ENCODE results near the gene CLK3. TPM values are rescaled to one million over a fixed set of nuclear protein-coding genes. Genes with fewer than 3 reads are reported as not detected.
"Not testable (repeated sequence)": the region's sequence is repeated elsewhere in the genome, so short reads cannot be mapped to it uniquely, and the experiment has no call there.

The CLK3 gene
- total RNA-seq, 1 donor from 2014 or later: 122 TPM

GRCh38 chr15:74628949-74629348, 13.3 kb downstream of the CLK3 start:
- H3K36me3 Mint-ChIP-seq (ENCODE audit: low read depth): peaks cover 66% of the 10 kb centered on the region
- H3K9me3 Mint-ChIP-seq: no peaks in the 10 kb centered on the region
- no peak overlapping the region for H3K27ac Mint-ChIP-seq
- H3K27me3 Mint-ChIP-seq (ENCODE audit: low read depth): no peaks in the 10 kb centered on the region
- intact Hi-C loops (cut with micrococcal nuclease): no loop called here
- H3K4me1 Mint-ChIP-seq (ENCODE audit: low read depth): peaks cover 5% of the 10 kb centered on the region
- no peak overlapping the region for H3K4me3 Mint-ChIP-seq (ENCODE audit: low read depth)
- DNase-seq (ENCODE audit: low spot score): no peak

GRCh38 chr15:74629696-74630095, 14.1 kb downstream of the CLK3 start:
- intact Hi-C loops (cut with micrococcal nuclease); H3K9me3 Mint-ChIP-seq; H3K4me3 Mint-ChIP-seq (ENCODE audit: low read depth); H3K27ac Mint-ChIP-seq; H3K4me1 Mint-ChIP-seq (ENCODE audit: low read depth); DNase-seq (ENCODE audit: low spot score); H3K27me3 Mint-ChIP-seq (ENCODE audit: low read depth): not testable (repeated sequence)
- H3K36me3 Mint-ChIP-seq (ENCODE audit: low read depth): peaks cover 66% of the 10 kb centered on the region

- H3K4me1 Mint-ChIP-seq (ENCODE audit: low read depth): peaks cover 4% of the 10 kb centered on the region
- H3K27ac Mint-ChIP-seq: no peak overlapping the region
- H3K9me3 Mint-ChIP-seq: no peaks in the 10 kb centered on the region
- no peaks in the 10 kb centered on the region for H3K27me3 Mint-ChIP-seq (ENCODE audit: low read depth)
- H3K4me3 Mint-ChIP-seq (ENCODE audit: low read depth): no peak overlapping the region
- intact Hi-C loops (cut with micrococcal nuclease): no loop called here
- no peak for DNase-seq (ENCODE audit: low spot score)
- peaks cover 66% of the 10 kb centered on the region for H3K36me3 Mint-ChIP-seq (ENCODE audit: low read depth)
Measured at GRCh38 chr15:74630284-74631086, 14.8 kb downstream of the CLK3 start.

DNA sequence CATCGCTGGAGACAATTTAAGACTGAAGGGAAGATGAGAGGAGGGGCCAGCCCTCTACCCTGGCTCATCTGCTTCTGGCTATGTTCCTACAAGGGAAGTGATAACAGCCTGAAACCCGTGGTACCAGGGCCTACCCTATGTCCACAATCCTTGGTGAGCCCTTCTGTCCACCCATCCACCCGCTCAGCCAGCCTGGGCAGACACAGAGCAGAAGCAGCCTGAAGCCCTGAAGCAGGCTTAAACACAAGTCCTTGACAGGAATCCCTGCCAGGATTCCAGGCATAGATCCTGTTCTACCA, 15.4 kb downstream of the CLK3 start:
- Mint-ChIP-seq H3K27ac (no peak overlapping the region), H3K4me3 (ENCODE audit: low read depth) (no peak overlapping the region), H3K27me3 (ENCODE audit: low read depth) (no peaks in the 10 kb centered on the region), H3K9me3 (no peaks in the 10 kb centered on the region), H3K4me1 (ENCODE audit: low read depth) (no peaks in the 10 kb centered on the region), H3K36me3 (ENCODE audit: low read depth) (peaks cover 66% of the 10 kb centered on the region)
- DNase-seq (ENCODE audit: low spot score): no peak
- intact Hi-C loops (cut with micrococcal nuclease): no loop called here

DNA sequence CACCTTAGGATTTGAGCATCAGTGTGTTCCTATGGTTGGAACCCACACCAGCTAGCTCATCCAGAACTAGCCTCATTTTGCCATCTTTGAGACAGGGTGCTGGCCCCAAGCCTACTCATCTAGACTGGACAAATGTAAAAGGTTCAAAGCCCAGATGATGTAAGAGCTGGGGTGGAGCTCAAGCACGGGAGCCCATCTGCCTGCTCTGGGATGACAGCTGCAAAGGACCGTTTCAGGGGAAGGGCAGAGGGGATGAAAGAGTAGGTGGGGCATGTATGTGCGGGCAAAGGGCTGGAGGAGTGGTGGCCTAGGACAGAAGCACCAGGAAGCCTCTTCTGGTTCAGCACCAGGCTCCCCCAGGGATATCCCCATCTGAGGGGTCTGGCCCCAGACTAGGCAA, 15.8 kb downstream of the CLK3 start:
- Mint-ChIP-seq H3K27ac (no peak overlapping the region), H3K9me3 (no peaks in the 10 kb centered on the region), H3K4me1 (ENCODE audit: low read depth) (no peaks in the 10 kb centered on the region), H3K36me3 (ENCODE audit: low read depth) (peaks cover 65% of the 10 kb centered on the region), H3K27me3 (ENCODE audit: low read depth) (no peaks in the 10 kb centered on the region), H3K4me3 (ENCODE audit: low read depth) (no peak overlapping the region)
- intact Hi-C loops (cut with micrococcal nuclease): no loop called here
- no peak for DNase-seq (ENCODE audit: low spot score)

DNA sequence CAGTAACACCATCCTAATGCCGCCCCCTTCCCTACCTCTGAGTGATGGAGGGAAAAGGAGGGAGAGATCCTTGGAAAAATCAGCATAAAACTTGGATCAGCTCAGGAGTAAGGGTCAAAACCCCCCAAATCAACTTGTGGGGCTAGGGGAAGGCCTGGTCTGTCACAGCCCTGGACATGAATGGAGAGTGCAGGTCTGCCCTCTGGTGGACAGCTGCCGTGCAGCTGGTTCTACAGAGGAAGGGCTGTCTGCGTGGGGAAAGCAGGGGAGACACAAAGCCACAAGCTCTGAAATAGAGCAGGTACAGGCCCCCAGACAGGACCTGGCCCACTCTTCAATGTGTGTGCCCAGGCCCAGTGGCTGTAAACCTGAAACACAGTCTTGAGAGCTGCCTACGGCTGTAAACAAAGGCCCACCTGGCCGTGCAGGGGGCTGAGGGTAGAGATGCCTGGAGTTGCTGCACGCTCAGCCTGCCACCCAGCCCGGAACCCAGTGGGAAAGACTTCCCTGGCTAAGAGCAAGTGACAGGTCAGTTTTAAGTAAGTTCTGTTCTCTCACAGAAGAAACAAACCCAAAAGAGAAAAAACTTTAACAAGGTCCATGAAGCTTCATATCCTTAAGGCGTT, 16.4 kb downstream of the CLK3 start:
- no peak overlapping the region for H3K27ac Mint-ChIP-seq

GRCh38 chr15:74632601-74633000, 17.0 kb downstream of the CLK3 start:
- H3K4me1 Mint-ChIP-seq (ENCODE audit: low read depth): no peaks in the 10 kb centered on the region
- intact Hi-C loops (cut with micrococcal nuclease): loop anchor here (2.0 kb wide), 1 partner anchor 258 kb away; no protein-coding TSS in a partner anchor
- no peaks in the 10 kb centered on the region for H3K9me3 Mint-ChIP-seq
- no peak overlapping the region for H3K27ac Mint-ChIP-seq
- H3K27me3 Mint-ChIP-seq (ENCODE audit: low read depth): no peaks in the 10 kb centered on the region
- H3K36me3 Mint-ChIP-seq (ENCODE audit: low read depth): peaks cover 56% of the 10 kb centered on the region
- DNase-seq (ENCODE audit: low spot score): no peak
- no peak overlapping the region for H3K4me3 Mint-ChIP-seq (ENCODE audit: low read depth)

More for the DNA sequence above, 16.4 kb downstream of the CLK3 start:
- intact Hi-C loops (cut with micrococcal nuclease): loop anchor here (2.0 kb wide), 1 partner anchor 257 kb away; no protein-coding TSS in a partner anchor
- peak; percentile 43 for DNase-seq (ENCODE audit: low spot score)
- H3K4me3 Mint-ChIP-seq (ENCODE audit: low read depth): no peak overlapping the region
- peaks cover 60% of the 10 kb centered on the region for H3K36me3 Mint-ChIP-seq (ENCODE audit: low read depth)
- H3K4me1 Mint-ChIP-seq (ENCODE audit: low read depth): no peaks in the 10 kb centered on the region
- H3K27me3 Mint-ChIP-seq (ENCODE audit: low read depth): no peaks in the 10 kb centered on the region
- H3K9me3 Mint-ChIP-seq: no peaks in the 10 kb centered on the region

GRCh38 chr15:74633781-74634180, 18.1 kb downstream of the CLK3 start:
- H3K4me1 Mint-ChIP-seq (ENCODE audit: low read depth): no peaks in the 10 kb centered on the region
- H3K27ac Mint-ChIP-seq: no peak overlapping the region
- intact Hi-C loops (cut with micrococcal nuclease): loop anchor here (2.0 kb wide), 1 partner anchor 259 kb away; no protein-coding TSS in a partner anchor
- peaks cover 53% of the 10 kb centered on the region for H3K36me3 Mint-ChIP-seq (ENCODE audit: low read depth)
- no peaks in the 10 kb centered on the region for H3K27me3 Mint-ChIP-seq (ENCODE audit: low read depth)
- H3K4me3 Mint-ChIP-seq (ENCODE audit: low read depth): no peak overlapping the region
- no peak for DNase-seq (ENCODE audit: low spot score)
- H3K9me3 Mint-ChIP-seq: no peaks in the 10 kb centered on the region

DNA sequence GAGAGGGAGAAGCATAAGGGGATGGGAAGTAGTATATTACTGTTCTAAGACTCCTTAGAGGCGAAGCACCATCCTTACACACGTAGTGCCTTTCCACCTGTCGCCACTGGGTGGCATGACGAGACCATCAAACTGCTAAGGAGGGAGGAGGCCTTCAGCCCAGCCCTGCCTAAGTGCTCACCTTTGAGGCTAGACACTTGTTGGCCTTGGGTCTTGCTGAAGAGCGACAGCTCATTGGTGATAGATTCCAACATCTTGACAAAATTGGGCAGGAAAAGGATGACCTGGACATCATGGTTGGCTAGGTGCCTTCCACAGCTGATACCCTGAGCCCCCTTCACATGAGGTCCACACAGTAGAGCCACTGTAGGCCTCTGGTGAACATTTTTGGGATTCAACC, 19.6 kb downstream of the CLK3 start:
- H3K36me3 Mint-ChIP-seq (ENCODE audit: low read depth): peaks cover 52% of the 10 kb centered on the region
- no peaks in the 10 kb centered on the region for H3K9me3 Mint-ChIP-seq
- no peak overlapping the region for H3K4me3 Mint-ChIP-seq (ENCODE audit: low read depth)
- no peaks in the 10 kb centered on the region for H3K27me3 Mint-ChIP-seq (ENCODE audit: low read depth)
- intact Hi-C loops (cut with micrococcal nuclease): loop anchor here (1.0 to 5.0 kb wide), 2 partner anchors 134 to 317 kb away; no protein-coding TSS in a partner anchor
- H3K27ac Mint-ChIP-seq: no peak overlapping the region
- peak; percentile 61 for DNase-seq (ENCODE audit: low spot score)
- H3K4me1 Mint-ChIP-seq (ENCODE audit: low read depth): no peaks in the 10 kb centered on the region

DNA sequence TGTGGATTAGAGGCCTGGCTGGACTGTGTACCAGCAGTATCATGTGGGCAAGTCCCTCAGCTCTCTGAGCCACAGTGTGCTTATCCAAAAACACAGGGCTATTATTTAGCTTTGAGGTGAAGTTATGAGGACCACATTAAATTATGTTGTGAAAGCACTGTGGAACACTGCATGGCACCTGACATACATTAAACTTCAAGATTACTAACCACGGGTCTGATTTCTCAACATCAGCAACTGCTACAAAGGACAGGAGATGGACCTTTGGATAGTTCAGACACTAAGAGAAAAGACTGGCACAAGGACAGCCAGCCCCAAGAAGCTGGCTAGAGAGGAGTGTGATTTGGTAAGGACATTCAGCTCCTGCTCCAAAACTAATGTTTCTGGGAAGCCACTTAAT, 21.3 kb downstream of the CLK3 start:
- no peak for DNase-seq (ENCODE audit: low spot score)
- Mint-ChIP-seq H3K27ac (no peak overlapping the region), H3K27me3 (ENCODE audit: low read depth) (no peaks in the 10 kb centered on the region), H3K9me3 (no peaks in the 10 kb centered on the region), H3K4me3 (ENCODE audit: low read depth) (no peak overlapping the region), H3K4me1 (ENCODE audit: low read depth) (peaks cover 3% of the 10 kb centered on the region), H3K36me3 (ENCODE audit: low read depth) (peaks cover 56% of the 10 kb centered on the region)
- intact Hi-C loops (cut with micrococcal nuclease): loop anchor here (5.0 kb wide), 1 partner anchor 315 kb away; no protein-coding TSS in a partner anchor

GRCh38 chr15:74641151-74641550, 25.5 kb downstream of the CLK3 start:
- DNase-seq (ENCODE audit: low spot score): no peak
- H3K36me3 Mint-ChIP-seq (ENCODE audit: low read depth): peaks cover 31% of the 10 kb centered on the region
- no peak overlapping the region for H3K4me3 Mint-ChIP-seq (ENCODE audit: low read depth)

GRCh38 chr15:74642348-74642733, 26.7 kb downstream of the CLK3 start:
- DNase-seq (ENCODE audit: low spot score): no peak
- Mint-ChIP-seq H3K27ac (no peak overlapping the region), H3K4me1 (ENCODE audit: low read depth) (peaks cover 10% of the 10 kb centered on the region), H3K36me3 (ENCODE audit: low read depth) (peaks cover 29% of the 10 kb centered on the region), H3K4me3 (ENCODE audit: low read depth) (no peak overlapping the region), H3K9me3 (no peaks in the 10 kb centered on the region), H3K27me3 (ENCODE audit: low read depth) (no peaks in the 10 kb centered on the region)
- intact Hi-C loops (cut with micrococcal nuclease): no loop called here

More at GRCh38 chr15:74641151-74641550, 25.5 kb downstream of the CLK3 start:
- peaks cover 10% of the 10 kb centered on the region for H3K4me1 Mint-ChIP-seq (ENCODE audit: low read depth)
- peak overlapping the region; percentile 38 for H3K27ac Mint-ChIP-seq
- no peaks in the 10 kb centered on the region for H3K9me3 Mint-ChIP-seq
- intact Hi-C loops (cut with micrococcal nuclease): no loop called here
- H3K27me3 Mint-ChIP-seq (ENCODE audit: low read depth): no peaks in the 10 kb centered on the region
